HG03196 (cell line): Measurements from ENCODE around the gene SIX1.

Experiments
- ATAC-seq: cut with Tn5 transposase; IDR thresholded peaks from one replicate; pipeline ENCODE4 v1.9.1; 2021; ENCODE audit not compliant: unreplicated experiment

SIX1 gene

DNA sequence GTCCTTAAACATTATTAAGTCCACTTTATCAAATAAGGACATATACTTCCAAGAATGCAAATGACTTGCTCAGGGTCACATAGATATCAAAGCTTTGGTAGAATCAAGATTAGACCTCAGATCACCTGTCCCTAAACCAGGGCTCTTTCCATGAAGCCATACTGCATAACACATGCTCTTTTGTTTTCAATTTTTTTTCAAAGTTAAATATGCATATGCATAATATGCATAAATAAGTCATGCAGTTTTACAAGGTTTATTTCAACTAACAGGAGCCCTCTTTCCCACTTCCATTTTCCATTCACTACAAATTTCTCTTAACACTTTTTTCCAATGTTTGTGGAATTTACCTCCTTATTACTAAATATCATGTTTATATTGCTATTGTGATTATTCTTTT is 53.1 kb downstream of the SIX1 start:
- no peak for ATAC-seq

GRCh38 chr14:60594062-60594461 is 55.2 kb downstream of the SIX1 start:
- ATAC-seq, result no peak
